ENCODE data around the gene EFHC2. TPM values are rescaled to one million over a fixed set of nuclear protein-coding genes. Genes with fewer than 3 reads are reported as not detected.

The EFHC2 gene
- total and polyA plus RNA-seq, 2 of the 8 experiments (the other 6 are each of a cell fraction or from before 2014, with no cell fraction given): 1.8 to 3.4 TPM

DNA sequence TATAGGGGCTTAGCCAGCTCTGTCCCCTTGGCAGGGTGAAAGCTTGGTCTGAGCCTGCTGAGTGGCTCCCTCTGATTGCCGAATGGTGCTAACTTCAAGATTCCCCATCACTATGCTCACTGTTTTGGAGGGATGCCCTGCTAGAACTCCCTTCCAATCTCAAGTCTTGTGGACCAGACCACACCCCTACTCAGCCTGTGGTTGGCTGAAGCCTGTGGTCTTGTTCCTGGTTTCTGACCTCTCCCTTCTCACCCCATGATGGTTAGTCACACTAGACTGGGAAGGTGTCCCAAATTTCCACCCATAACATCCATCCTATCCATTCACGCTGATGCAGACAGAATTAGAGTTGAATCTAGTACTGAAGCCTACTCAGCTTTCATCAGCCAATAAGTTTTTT is 185.6 kb downstream of the EFHC2 start:
- H4K5ac ChIP-seq (ENCODE audit: insufficient read length, low read depth, low read length): no peak overlapping the region
- H3K79me2 ChIP-seq (ENCODE audit: control insufficient read depth in 1 of 2, insufficient read depth in 2 of 2, low read length in 2 of 2): no peaks in the 10 kb centered on the region
- H3K4ac ChIP-seq (replicated peaks; ENCODE audit: insufficient read length, low read depth, low read length): no peak overlapping the region
- H4K8ac ChIP-seq (ENCODE audit: extremely low read depth, insufficient read depth, low read length): no peak overlapping the region
- DNase-seq (ENCODE audit: low read depth in 1 of 2, low spot score in 2 of 2): no peak
- no peak for FAIRE-seq
- no peaks in the 10 kb centered on the region for H3K9me3 ChIP-seq (ENCODE audit: insufficient read depth in 2 of 2, low read depth in 1 of 2, low read length in 1 of 2)
- H3K4me1 ChIP-seq (replicated peaks in 1 of 4; ENCODE audit: control insufficient read depth in 3 of 4, insufficient read depth in 4 of 4, low read length in 3 of 4): 0 out of 7 replicates have a peak, but pooled peaks cover 0 to 2% (median 0%) of the 10 kb centered on the region in 4 experiments
- H3K79me1 ChIP-seq (ENCODE audit: low read depth, low read length): no peaks in the 10 kb centered on the region
- H2AFZ ChIP-seq (ENCODE audit: low read length): no peak overlapping the region
- no peak overlapping the region for H3K14ac ChIP-seq (ENCODE audit: insufficient read length)
- no peak overlapping the region for H3K4me2 ChIP-seq (ENCODE audit: insufficient read depth in 1 of 2, low read depth in 2 of 2, low read length in 2 of 2)
- no peaks in the 10 kb centered on the region for H3K36me3 ChIP-seq (ENCODE audit: control insufficient read depth in 2 of 4, insufficient read depth in 4 of 4, low read length in 3 of 4)
- 100% methylated on average over 1 of the region's 2 CpGs; no CpG with 5 or more reads in 1 of the 2 experiments for WGBS, 2 experiments (ENCODE audit: extremely low coverage in 1 of 2, insufficient coverage in 1 of 2, insufficient read length in 1 of 2, insufficient replicate concordance in 2 of 2, low coverage in 1 of 2, low lambda C conversion rate in 2 of 2, missing lambda C conversion rate in 1 of 2)
- H3K27ac ChIP-seq (ENCODE audit: low read depth, low read length): no peak overlapping the region
- H2BK12ac ChIP-seq (ENCODE audit: low read depth, low read length): no peak overlapping the region
- no peaks in the 10 kb centered on the region for H3K23me2 ChIP-seq (ENCODE audit: low read depth, low read length)
- H4K20me1 ChIP-seq (replicated peaks in 1 of 2; ENCODE audit: control insufficient read depth in 1 of 2, insufficient read depth in 2 of 2, low read length in 2 of 2): no peaks in the 10 kb centered on the region
- no peak overlapping the region for H3K23ac ChIP-seq (ENCODE audit: insufficient read length)
- H2AK5ac ChIP-seq (ENCODE audit: low read depth, low read length): no peak overlapping the region
- H3K9ac ChIP-seq (replicated peaks in 1 of 4; ENCODE audit: extremely low read depth in 1 of 4, low read depth in 3 of 4, low read length in 3 of 4): no peak overlapping the region
- no peak overlapping the region for H2BK20ac ChIP-seq (ENCODE audit: low read length)
- ChIA-PET POLR2A (ENCODE audit: partially characterized antibody) (no interaction called here), CTCF (ENCODE audit: partially characterized antibody) (no interaction called here)
- no peak overlapping the region for H4K91ac ChIP-seq (replicated peaks; ENCODE audit: insufficient read length, low read length)
- no peak overlapping the region for H2BK120ac ChIP-seq (replicated peaks; ENCODE audit: low read depth, low read length)
- H3K18ac ChIP-seq (ENCODE audit: extremely low read depth, low read length): no peak overlapping the region
- no peak for TF ChIP-seq CHD2 (IDR thresholded peaks at IDR 0.05; ENCODE audit: low read length)
- TF ChIP-seq SUZ12 (IDR thresholded peaks at IDR 0.05; ENCODE audit: low read length): no peak
- no peak for TF ChIP-seq TAF1 (IDR thresholded peaks at IDR 0.05; ENCODE audit: low read depth, low read length)
- no peak for TF ChIP-seq BCL11A (IDR thresholded peaks at IDR 0.05; ENCODE audit: low read depth in 2 of 2, low read length in 2 of 2)
- TF ChIP-seq TEAD4 (IDR thresholded peaks at IDR 0.05; ENCODE audit: low read depth, low read length): no peak
- no peak for TF ChIP-seq CBX5 (IDR thresholded peaks at IDR 0.05; ENCODE audit: low read depth, low read length)
- TF ChIP-seq TAF7 (optimal IDR thresholded peaks at IDR 0.05; ENCODE audit: borderline replicate concordance, low read depth, low read length): no peak
- no peak for TF ChIP-seq KDM5A (IDR thresholded peaks at IDR 0.05; ENCODE audit: low read length)
- no peak for TF ChIP-seq MAFK (IDR thresholded peaks at IDR 0.05; ENCODE audit: low read depth, low read length)
- no peak for TF ChIP-seq HDAC2 (IDR thresholded peaks at IDR 0.05; ENCODE audit: borderline replicate concordance in 1 of 2, low read depth in 2 of 2, low read length in 2 of 2)
- no peak for TF ChIP-seq CTBP2 (IDR thresholded peaks at IDR 0.05; ENCODE audit: borderline replicate concordance, insufficient read depth, insufficient read length, low read length)
- no peak overlapping the region for H2BK5ac ChIP-seq (ENCODE audit: low read depth, low read length)
- H3K56ac ChIP-seq (replicated peaks; ENCODE audit: insufficient read length, low read depth, low read length): no peak overlapping the region
- H3K27me3 ChIP-seq (replicated peaks in 1 of 4; ENCODE audit: control insufficient read depth in 3 of 4, extremely low read depth in 1 of 4, insufficient read depth in 3 of 4, low read length in 3 of 4): no peaks in the 10 kb centered on the region
- H2BK15ac ChIP-seq (ENCODE audit: low read length): no peak overlapping the region
- H3K4me3 ChIP-seq (ENCODE audit: extremely low read depth in 1 of 4, insufficient read depth in 2 of 4, low read depth in 3 of 4, low read length in 4 of 4): no peak overlapping the region
